Measurements from ENCODE around the gene TRIM50.

DNA sequence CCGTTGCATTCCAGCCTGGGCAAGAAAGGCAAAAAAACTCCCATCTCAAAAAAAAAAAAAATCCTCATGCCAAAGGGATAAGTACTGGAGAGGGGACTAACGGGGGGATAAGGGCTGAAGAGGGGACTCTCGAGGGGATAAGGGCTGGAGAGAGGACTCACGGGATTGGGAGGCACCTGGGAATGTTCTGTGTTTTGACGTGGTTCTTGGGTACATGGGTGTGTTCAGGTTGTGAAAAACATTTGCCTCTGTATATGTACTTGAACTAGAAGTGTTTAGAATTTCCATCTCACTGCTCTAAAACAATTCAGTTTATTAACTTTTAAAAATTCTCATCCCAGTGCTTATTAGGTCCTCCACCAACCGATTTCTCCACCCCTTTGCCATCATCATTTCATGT, 4.6 kb upstream of the TRIM50 start:
- TF ChIP-seq CTCF (IDR thresholded peaks at IDR 0.05) (no peak), POLR2A (IDR thresholded peaks at IDR 0.05) (no peak)

Data from vagina (tissue), 2 donors.